AG20443 (cell line): ENCODE data around the gene NR5A1.

ENCODE experiments used
- DNase-seq: peaks from one replicate; pipeline ENCODE4 v3.0.0; 2012; ENCODE audit warnings: low spot score, mixed read lengths

Gene NR5A1

GRCh38 chr9:124457887-124458431 is 49.2 kb downstream of the NR5A1 start:
- no peak for DNase-seq

- DNase-seq: no peak
These were observed 49.9 kb downstream of the NR5A1 start for GRCh38 chr9:124457079-124457886.

- DNase-seq: no peak
These were observed 50.7 kb downstream of the NR5A1 start for GRCh38 chr9:124456341-124457078.

- no peak for DNase-seq
These were observed 51.4 kb downstream of the NR5A1 start for GRCh38 chr9:124455820-124456219.

GRCh38 chr9:124454791-124455443 is 52.3 kb downstream of the NR5A1 start:
- no peak for DNase-seq

- DNase-seq: no peak
These were observed 52.9 kb downstream of the NR5A1 start for GRCh38 chr9:124454296-124454695.

GRCh38 chr9:124453586-124454191 is 53.5 kb downstream of the NR5A1 start:
- DNase-seq: no peak

GRCh38 chr9:124452841-124453585 is 54.2 kb downstream of the NR5A1 start:
- DNase-seq: no peak

- DNase-seq: no peak
These were observed 54.9 kb downstream of the NR5A1 start for GRCh38 chr9:124452326-124452725.

- DNase-seq: no peak
These were observed 56.1 kb downstream of the NR5A1 start for GRCh38 chr9:124450931-124451661.

GRCh38 chr9:124450241-124450924 is 56.8 kb downstream of the NR5A1 start, which contains the start of gene ADGRD2:
Gene ADGRD2, plus strand, starts transcription at chr9:124450451. Its CDS starts 1,216 bp downstream, at chr9:124451667.
- peak; percentile 76 for DNase-seq

- DNase-seq: peak; percentile 9
These were observed 57.6 kb downstream of the NR5A1 start for GRCh38 chr9:124449381-124450151.

GRCh38 chr9:124448019-124448418 is 59.2 kb downstream of the NR5A1 start:
- DNase-seq: no peak

- peak; percentile 5 for DNase-seq
These were observed 59.9 kb downstream of the NR5A1 start for GRCh38 chr9:124447297-124447661.

- DNase-seq: no peak
These were observed 63.0 kb downstream of the NR5A1 start for GRCh38 chr9:124444166-124444565.

- no peak for DNase-seq
These were observed 63.6 kb downstream of the NR5A1 start for GRCh38 chr9:124443625-124444024.

GRCh38 chr9:124442826-124443225 is 64.4 kb downstream of the NR5A1 start:
- DNase-seq: no peak

GRCh38 chr9:124442379-124442778 is 64.8 kb downstream of the NR5A1 start:
- DNase-seq: no peak

- DNase-seq: no peak
These were observed 65.9 kb downstream of the NR5A1 start for GRCh38 chr9:124441291-124441690.
